RPMI8226 (cell line): ENCODE data around the gene DHX38.
"Not testable (repeated sequence)": the region's sequence is repeated elsewhere in the genome, so short reads cannot be mapped to it uniquely, and the experiment has no call there.

Experiments used
- DNase-seq: peaks from one replicate; pipeline ENCODE4 v3.0.0-alpha.2; 2015

The DHX38 gene

GRCh38 chr16:72093448-72094265 lies at the start of gene DHX38, which contains the start of gene TXNL4B:
Gene DHX38, plus strand, starts transcription at chr16:72093847. Its CDS starts 2,311 bp downstream, at chr16:72096158.
Gene TXNL4B, minus strand, starts transcription at chr16:72093620. Its CDS starts 2,871 bp downstream, at chr16:72090749.
- DNase-seq: peak; percentile 98

GRCh38 chr16:72044296-72044695 lies 49.4 kb upstream of the DHX38 start:
- no peak for DNase-seq

GRCh38 chr16:72044825-72045359 lies 48.8 kb upstream of the DHX38 start:
- no peak for DNase-seq

- no peak for DNase-seq
These were observed 44.5 kb upstream of the DHX38 start for GRCh38 chr16:72049110-72049509.

- DNase-seq: no peak
These were observed 42.7 kb upstream of the DHX38 start for GRCh38 chr16:72050769-72051464.

- no peak for DNase-seq
These were observed 41.8 kb upstream of the DHX38 start for GRCh38 chr16:72051818-72052217.

- not testable (repeated sequence) for DNase-seq
These were observed 39.3 kb upstream of the DHX38 start, which contains the start of gene HP for GRCh38 chr16:72054254-72054847. Gene HP, plus strand, starts transcription at chr16:72054505. Its CDS starts 148 bp downstream, at chr16:72054653.

- DNase-seq: no peak
These were observed 37.7 kb upstream of the DHX38 start for GRCh38 chr16:72055911-72056310.

- DNase-seq: not testable (repeated sequence)
These were observed 36.3 kb upstream of the DHX38 start for GRCh38 chr16:72057313-72057712.

- not testable (repeated sequence) for DNase-seq
These were observed 34.6 kb upstream of the DHX38 start for GRCh38 chr16:72059060-72059459.

- no peak for DNase-seq
These were observed 33.2 kb upstream of the DHX38 start for GRCh38 chr16:72060405-72060804.

GRCh38 chr16:72061564-72061963 lies 32.1 kb upstream of the DHX38 start:
- DNase-seq: no peak

GRCh38 chr16:72064361-72064894 lies 29.2 kb upstream of the DHX38 start:
- DNase-seq: no peak

GRCh38 chr16:72066747-72067146 lies 26.9 kb upstream of the DHX38 start:
- peak; percentile 61 for DNase-seq

- no peak for DNase-seq
These were observed 24.7 kb upstream of the DHX38 start for GRCh38 chr16:72068930-72069329.

- DNase-seq: no peak
These were observed 20.9 kb upstream of the DHX38 start for GRCh38 chr16:72072514-72073342.

- DNase-seq: no peak
These were observed 20.0 kb upstream of the DHX38 start for GRCh38 chr16:72073560-72074230.

- not testable (repeated sequence) for DNase-seq
These were observed 18.6 kb upstream of the DHX38 start for GRCh38 chr16:72075067-72075466.

- not testable (repeated sequence) for DNase-seq
These were observed 16.5 kb upstream of the DHX38 start for GRCh38 chr16:72076991-72077706.

GRCh38 chr16:72083778-72084404 lies 9.8 kb upstream of the DHX38 start:
- DNase-seq: no peak
